NCI-H1417 (cell line): ENCODE results near the gene BTBD9.
A peak's percentile ranks its signal among the peaks of the same experiment; 100 is the strongest.
"Not testable (repeated sequence)": the region's sequence is repeated elsewhere in the genome, so short reads cannot be mapped to it uniquely, and the experiment has no call there.

Experiments
- DNase-seq, 3 experiments: peaks; one replicate each; lab custom pipeline; 2025; lab: John Stamatoyannopoulos, UW

Gene BTBD9

DNA sequence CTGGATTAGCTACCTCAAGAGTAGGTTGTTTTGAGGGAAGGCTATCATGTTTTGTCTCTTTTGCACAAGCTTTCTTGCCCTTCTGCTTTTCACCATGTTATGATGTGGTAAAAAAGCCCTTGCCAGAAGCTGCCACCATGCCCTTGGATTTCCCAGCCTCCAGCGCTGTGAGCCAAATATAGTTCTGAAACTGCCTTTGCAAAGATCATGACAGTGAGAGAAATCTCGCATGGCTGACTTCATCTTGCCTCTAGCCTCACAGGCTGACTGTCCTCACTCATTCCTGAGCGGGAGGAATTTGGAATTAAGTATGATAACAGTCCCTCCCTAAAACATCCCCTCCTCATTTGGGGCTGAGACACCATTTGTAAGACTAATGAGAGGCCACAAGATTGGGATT, 207.7 kb downstream of the BTBD9 start:
- DNase-seq = no peak

DNA sequence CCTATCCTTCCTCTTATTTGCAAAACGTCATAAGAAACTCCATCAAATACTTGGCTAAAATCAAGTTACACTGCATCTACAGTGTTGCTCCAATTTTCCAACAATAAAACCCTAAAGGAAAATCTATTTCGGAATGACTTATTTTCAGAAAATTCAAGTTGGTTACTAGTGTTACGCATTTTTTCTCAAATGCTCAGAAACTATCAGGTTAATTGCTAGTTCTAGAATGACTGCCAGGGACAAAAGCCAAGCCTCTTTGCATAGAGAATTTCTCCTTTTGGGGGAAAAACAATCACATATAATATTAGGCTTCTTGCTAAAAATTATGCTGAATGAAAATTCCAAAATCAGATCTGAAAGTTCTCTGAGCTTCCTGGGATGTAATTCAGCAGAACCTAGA, 210.2 kb downstream of the BTBD9 start:
- no peak for DNase-seq

DNA sequence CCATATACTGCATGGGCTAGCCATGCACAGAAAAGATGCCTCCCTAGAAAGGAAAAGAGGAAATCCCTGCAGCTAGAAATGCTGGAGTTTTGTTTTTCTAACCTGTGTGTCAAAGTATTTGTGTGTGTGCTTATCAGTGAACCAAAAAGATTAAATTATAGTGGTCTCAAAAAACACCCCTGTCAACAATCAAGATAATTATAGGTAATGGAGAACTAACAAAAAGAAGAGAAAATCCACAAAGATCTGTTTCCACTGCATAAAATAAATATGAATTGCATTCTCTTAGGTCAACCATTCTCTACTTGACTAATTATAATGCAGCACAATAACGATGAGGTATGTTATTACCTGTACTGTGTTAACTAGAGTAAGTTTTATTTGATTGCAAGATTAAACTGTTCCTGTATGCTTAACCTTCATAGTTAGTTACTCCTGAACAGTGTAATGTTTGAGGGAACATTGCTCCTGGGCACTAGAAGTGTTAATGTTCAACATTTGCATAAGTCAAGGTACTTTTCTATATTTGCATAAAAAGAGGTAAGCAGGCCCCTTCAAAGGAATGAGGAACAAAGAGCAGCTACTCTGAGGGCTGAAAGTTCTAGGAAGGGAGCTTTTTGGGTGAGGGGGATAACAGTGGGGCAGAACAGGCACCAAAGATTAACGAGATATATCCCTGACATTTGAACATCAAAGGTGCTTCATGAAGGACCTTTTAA, 212.1 kb downstream of the BTBD9 start:
- peak in 2 of 3 experiments; percentile 12 to 72 for DNase-seq

DNA sequence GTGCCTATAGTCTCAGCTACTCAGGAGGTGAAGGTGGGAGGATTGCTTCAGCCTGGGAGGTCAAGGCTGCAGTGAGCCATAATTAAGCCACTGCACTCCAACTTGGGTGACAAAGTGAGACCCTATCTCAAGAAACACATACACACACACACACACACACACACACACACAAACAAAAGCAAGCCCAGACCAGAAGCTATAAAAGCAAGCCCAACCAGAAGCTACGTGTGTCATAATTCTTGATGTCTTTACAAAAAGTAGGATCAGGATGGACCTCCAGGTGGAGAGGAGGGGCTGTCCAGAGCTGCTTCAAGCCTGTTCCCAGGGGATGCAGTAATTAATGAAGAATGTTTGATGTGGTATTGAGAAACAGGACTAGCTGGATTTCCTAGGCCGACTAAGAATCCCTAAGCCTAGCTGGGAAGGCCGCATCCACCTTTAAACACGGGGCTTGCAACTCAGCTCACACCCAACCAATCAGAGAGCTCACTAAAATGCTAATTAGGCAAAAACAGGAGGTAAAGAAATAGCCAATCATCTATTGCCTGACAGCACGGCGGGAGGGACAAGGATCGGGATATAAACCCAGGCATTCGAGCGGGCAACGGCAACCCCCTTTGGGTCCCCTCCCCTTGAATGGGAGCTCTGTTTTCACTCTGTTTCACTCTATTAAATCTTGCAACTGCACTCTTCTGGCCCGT, 213.8 kb downstream of the BTBD9 start:
- not testable (repeated sequence) for DNase-seq

DNA sequence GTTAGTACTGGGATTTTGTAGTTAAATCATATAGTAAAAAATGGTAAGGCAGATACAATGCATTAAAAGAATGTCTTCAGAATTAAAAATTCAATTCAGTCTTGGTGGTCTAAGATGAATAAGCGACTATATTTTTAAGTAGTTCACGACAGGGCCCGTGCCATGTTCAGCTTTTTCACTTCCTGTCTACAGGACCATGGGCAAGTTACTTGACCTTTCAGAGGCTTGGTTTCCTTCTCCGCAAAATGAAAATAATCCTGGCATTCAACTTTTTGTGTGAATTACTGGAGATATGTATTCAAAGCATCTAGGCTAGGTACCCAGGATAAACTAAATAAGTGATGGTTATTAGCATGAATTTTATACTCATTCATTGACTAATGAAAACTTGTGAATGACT, 216.0 kb downstream of the BTBD9 start:
- no peak for DNase-seq

DNA sequence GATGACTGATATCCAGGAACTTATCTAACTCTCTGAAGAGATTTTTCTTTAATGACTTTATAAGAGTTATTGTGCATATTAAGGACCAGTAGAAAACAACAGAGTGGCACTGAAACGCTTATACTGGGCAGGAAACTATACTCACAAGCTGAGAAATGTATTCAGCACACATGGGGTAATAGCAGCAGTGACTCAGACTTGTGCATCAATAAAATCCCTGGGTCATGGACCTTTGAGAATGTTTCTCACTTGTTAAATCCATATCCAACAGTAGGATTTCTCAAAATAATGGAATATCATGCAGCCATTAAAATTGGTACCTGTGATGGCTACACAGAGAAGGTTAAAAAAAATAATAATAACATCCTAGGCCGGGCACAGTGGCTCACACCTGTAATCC, 219.5 kb downstream of the BTBD9 start:
- no peak for DNase-seq

DNA sequence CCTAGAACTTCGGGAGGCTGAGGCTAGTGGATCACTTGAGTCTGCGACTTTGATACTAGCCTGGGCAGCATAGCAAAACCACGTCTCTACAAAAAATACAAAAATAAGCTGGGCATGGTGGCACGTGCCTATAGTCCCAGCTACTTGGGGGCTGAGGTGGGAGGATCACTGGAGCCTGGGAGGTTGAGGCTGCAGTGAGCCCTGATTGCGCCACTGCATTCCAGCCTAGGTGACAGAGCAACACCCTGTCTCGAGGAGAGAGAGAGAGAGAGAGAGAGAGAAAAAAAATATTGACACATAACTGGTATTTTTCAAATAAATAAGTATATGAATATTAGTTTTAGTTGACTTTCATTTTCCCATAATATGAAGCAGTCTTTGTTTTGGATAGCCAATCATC, 222.2 kb downstream of the BTBD9 start:
- no peak for DNase-seq

DNA sequence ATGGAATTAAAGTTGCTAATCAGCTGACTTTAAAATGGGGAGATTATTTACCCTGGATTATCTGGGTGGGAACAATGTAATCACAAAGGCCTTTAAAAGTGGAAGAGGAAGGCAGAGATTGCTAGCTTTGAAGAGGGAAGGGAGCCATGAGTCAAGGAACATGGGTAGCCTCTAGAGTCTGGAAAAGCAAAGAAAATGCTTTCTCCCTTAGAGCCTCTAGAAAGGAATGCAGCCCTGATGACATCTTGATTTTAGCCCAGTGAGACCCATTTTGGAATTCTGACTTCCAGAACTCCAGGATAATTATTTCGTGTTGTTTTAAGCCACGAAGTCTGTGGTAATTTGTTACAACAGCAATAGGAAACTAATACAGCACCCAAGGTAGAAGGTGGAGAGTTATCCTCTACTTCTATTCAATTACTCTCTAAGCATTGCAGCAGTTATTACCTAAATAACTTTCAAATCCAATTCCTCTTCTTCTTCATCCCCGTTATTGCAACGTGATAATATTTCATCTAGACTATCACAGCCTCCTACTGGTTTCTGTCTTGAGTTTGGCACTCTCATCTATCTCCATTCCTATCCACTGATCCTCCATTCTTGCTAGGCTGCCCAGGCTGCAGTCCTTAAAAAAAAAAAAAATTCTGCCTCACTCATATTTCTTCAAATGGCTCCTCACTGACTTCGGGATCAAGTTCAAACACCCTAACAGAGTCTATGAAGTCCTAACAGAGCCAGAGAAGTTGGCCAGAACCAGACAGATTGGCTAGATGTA, 224.3 kb downstream of the BTBD9 start:
- DNase-seq = no peak

DNA sequence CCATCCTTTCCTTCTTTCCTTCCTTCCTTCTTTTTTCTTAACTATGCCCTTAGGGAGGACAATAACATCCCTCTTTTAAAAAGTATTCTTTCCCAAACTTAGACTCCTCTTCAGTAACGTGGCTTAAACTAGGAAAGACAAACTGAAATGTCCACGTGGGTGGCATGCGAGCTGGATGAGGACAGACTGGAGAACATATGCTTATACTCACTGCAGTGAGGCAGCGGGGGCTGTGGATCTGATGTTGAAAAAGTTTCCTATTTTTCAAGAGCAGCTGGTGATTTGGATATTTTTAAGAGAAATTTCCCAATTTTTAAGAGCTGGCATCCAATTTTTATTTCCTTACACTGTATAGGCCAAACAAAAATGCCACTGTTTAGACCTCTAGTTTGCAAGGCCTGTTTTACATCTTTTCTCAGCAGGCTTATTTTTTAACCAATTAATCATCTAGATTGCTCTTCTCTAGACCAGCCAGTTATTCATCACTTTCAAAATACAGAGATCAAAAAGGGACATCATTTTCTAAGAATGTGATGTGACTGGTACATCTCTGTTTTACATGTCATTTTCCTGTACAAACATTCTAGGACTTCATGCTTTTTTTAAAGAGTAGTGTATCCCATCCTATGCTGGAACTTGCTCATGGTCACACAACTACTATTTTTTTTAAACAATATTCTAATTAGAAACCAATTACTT, 226.5 kb downstream of the BTBD9 start:
- DNase-seq = no peak

DNA sequence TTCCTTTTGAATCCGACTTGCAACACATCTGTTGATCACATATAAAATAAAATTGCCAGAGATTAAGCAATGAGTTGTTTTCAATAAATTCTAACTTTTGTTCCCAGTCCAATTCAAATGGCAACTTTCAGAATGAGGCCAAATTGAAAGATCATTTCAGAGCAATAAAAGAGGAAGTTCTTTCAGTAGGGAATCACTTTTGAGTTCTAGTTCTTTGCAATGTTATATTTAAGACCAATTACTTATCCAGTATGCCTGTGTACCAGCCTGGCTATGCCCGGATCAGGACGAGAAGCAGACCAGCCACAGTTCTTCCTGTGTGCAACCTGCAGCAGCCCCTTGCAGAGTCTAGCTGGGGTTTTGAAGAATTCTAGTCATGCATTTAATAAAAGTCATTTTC, 232.5 kb downstream of the BTBD9 start:
- no peak for DNase-seq

DNA sequence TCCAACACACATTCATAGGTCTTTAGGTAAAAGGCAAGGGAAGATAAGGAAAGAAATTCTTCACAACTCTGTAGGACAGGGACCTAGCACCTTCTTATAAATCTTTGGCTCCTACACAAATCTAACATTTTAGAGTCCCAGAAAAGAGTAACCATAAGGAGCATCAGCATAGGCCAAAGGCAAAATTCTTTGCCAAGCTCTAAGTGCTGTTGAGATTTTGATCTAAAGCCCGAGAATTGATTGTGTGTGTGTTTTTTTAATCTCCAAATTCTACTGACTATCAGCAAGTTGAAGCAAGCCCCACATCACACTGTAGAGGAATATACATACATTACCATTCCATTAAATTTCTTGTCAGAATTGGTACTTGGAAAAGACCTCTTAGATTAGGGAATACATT, 233.6 kb downstream of the BTBD9 start:
- no peak for DNase-seq

DNA sequence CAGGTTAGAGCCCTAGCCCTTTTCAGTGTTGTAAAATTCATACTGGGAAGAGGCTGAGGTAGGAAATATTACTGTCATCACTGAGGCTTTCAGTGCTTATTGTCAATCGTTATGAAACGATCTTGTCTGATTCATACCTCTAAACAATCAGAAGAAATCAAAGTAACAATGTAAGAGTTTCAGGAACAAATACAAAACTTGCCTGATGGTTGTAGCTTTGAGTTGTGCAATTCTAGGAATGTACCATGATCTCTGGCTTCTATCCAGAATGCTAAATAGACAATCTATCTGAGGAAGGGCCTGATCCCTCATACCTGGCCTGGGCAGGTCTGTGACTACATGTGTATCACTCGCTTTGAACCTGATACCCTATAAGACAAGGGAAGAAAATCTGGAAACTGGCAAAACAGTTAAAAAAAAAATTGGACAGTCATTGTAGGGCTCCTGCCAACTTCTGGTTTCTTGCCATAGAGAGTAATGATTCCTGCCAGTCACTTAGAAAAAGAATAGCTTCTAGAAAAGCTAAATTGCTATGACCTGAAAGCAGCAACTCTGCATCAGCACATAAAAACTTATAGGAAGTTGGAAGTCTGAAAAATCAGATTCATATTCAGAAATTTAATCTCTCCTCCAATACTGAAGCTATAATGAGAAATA, 234.7 kb downstream of the BTBD9 start:
- no peak for DNase-seq

DNA sequence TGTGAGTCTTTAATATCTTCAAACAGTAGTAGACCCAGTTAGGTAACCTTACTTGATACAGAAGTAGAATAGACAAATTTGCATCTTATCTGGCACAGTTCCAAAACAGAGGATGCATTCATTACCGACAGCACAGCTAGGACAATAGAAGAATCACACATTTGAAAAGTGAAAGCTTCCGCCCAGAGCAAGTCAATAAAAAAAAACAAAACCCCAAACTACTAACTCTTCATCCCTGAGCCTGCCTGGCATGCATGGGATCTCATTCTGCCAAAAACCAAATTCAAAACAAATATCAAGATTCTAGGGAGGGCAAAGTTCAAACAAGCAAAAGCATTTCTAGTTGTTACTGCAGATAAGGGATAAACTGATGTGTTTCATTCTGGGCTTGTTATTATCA, 235.4 kb downstream of the BTBD9 start:
- DNase-seq = peak in 2 of 3 experiments; percentile 11 to 44

DNA sequence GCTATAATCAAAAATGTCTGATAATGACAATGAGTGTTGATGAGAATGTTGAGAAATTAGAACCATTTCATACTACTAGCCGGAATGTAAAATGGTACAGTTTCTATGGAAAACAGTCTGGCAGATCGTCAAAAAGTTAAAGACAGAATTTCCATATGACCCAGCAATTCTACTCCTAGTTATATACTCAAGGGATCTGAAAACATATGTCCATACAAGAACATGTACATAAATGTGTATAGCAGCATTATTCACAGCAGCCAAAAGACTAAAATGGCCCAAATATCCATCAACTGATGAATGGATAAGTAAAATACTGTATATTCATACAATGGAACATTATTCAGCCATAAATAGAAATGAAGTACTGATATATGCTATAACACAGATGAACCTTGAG, 236.2 kb downstream of the BTBD9 start:
- no peak for DNase-seq

DNA sequence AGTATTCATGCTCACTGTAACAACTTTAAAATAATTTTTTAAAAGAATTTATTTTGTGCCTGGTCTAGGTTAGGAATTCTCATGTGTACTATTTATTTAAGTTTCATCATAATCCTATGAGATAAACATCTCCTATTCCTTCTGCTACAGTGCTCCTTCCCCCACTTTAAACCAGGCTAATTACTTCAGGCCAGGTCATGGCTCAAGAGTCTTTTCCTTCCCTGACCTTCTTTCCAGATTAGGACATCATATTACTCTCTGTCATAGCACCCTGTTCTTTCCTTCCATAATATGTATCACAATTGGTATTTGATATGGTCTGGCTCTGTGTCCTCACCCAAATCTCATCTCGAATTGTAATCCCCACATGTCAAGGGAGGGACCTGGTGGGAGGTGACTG, 239.0 kb downstream of the BTBD9 start:
- no peak for DNase-seq

DNA sequence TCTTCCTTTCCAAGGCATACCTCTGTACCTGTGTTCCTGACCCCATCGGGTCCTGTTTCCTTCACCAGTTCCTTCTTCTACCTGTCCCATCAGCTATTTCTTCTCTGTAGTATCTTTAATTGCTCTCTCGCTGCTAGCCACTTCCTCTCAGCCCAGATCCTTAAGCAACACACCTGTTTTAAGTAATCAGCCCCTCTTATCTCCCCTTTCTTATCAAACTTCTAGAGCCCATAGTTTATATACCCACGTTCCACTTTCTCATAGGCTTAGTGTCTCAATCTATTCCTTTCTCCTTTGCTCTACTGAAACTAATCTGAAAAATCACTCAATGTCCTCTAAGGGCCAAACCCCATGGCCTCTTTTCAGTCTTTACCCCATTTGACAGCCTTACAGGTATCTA, 239.6 kb downstream of the BTBD9 start:
- no peak for DNase-seq

DNA sequence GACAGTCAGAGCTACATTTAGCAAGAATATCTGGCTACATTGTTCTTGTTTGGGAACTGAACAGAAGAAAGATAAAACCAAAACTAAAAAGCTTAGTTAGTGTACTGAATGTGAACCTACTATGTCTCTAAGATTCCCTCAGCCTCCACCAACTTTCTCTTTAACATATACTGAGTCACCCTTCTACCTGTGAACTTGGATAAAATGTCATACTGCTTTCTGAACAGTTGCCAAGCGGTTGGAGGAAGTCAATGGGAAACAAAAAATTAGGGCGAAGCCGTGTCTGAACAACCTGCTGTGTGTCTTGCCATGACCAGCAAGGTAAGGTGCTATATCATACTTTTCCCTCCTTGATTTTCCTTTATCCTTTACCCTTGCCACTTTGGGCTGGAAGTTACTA, 243.5 kb downstream of the BTBD9 start:
- no peak for DNase-seq

DNA sequence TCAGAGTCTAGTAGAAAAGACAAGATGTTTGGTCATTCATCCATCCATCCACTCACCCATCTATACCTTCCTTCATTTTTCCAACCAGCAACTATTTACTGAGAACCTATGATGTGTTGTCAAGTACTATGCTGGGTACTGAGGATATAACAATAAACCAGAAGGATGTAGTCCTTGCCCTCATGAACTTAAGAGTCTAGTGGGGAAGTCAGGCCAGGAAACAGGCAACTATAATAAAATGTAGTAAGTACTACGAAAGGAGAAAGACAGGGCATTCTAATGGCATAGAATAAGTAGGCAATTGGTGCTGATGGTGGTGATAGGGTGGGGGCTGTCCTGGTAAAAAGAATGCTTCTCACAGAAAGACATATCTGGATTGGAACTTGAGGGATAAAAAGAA, 245.7 kb downstream of the BTBD9 start:
- DNase-seq = no peak

DNA sequence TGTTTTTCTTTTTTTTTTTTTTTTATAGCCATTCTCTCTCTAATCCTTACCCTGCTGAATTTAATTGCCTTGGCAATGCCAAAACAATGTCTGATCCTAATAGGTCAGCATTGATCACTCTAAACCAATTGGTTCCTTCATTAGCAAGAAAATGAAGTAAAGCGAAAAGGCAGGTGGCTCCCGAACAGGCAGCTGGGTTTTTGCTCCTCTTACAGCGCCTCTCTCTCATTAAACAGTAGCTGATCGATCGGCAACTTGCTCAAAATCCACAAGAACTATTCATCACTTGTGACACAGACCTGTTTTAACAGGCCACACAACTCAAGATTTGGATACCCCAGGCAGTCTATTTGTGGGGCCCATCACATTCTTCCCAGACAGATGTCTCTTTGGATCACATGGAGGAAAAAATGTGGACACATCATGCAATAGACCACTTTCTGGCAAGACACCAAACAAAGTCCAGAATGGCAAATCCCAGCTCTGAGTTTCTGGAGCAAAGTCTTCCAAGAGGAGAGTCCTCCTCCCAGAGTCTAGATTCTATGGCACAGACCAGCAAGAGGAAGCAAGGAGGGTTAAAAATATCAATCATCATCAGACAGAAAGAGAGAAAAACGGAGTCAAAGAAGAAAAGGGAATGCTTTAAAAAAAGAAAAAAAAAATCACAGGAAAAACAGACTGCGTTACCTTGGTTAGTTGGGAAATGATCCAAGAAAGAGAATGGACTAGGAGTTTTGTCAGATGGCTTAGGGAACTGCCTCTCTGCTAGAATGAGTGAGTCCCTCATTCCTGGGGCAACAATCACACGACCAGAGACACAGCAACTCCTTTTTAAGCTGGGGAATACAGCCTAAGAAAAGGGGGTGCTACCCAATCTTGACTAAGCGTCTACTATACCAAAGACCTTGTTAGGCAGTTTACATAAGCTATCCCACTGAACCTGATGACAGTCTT, 247.8 kb downstream of the BTBD9 start:
- DNase-seq = no peak

DNA sequence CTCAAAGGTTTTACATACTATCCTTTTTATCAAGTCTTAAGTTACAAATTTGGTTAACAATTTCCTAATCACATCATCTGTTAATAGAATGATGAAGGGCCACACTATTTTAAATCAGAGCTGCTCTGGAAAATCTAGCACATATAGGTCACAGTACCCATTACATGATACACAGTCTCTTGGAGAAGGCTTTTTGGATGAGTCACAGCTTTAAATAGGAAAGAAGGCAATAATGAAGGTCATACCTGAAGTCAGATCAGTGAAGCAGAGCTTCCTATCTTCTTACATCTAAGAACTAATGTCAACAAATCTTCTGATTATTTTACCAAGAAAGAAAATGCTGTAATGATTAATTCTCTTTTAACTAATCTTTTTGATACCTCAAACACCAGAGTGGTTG, 248.5 kb downstream of the BTBD9 start:
- DNase-seq = no peak

DNA sequence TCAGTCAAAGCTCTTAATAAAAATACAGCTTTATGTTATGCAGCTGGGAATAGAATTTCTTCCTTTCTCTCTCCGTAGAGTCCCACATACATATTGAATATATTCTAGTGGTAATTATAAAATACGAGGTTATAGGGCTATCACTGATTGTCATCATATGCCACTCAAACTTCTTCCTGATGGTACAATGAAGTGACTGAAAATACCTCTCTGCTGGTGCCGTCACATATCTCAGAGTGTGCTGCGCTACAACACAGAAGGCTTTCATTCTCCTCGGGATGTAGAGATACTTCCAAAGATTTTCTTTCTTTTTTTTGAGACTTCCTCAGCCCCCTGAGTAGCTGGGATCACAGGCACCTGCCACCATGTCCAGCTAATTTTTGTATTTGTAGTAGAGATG, 249.9 kb downstream of the BTBD9 start:
- no peak for DNase-seq
